Measurements from ENCODE around the gene CDH12. TPM values are rescaled to one million over a fixed set of nuclear protein-coding genes. Genes with fewer than 3 reads are reported as not detected.
"Not testable (repeated sequence)": the region's sequence is repeated elsewhere in the genome, so short reads cannot be mapped to it uniquely, and the experiment has no call there.

The CDH12 gene
- total RNA-seq, 4 donors from 2014 or later: 0.19 to 0.91 (median 0.47) TPM

GRCh38 chr5:22044229-22044628, 808.9 kb downstream of the CDH12 start:
- intact Hi-C loops (cut with DNase I; ENCODE audit: low total_unique reads): no loop called here
- H3K4me3 ChIP-seq (ENCODE audit: low read depth, poor library complexity, severe bottlenecking): no peak overlapping the region
- TF ChIP-seq POLR2A (IDR thresholded peaks at IDR 0.05): no peak
- TF ChIP-seq CTCF (IDR thresholded peaks at IDR 0.05): no peak
- DNase-seq (ENCODE audit: low spot score in 2 of 2): no peak

- intact Hi-C loops (cut with DNase I; ENCODE audit: low total_unique reads): no loop called here
- DNase-seq (ENCODE audit: low spot score in 2 of 2): no peak
- TF ChIP-seq POLR2A (IDR thresholded peaks at IDR 0.05) (no peak), CTCF (IDR thresholded peaks at IDR 0.05) (no peak)
- H3K4me3 ChIP-seq (ENCODE audit: low read depth, poor library complexity, severe bottlenecking): no peak overlapping the region
These were observed 817.1 kb downstream of the CDH12 start for GRCh38 chr5:22036061-22036460.

- 44 to 53% methylated on average over 2 of the region's 2 CpGs for WGBS, 2 donors
- no peak overlapping the region for H3K4me3 ChIP-seq (ENCODE audit: low read depth, poor library complexity, severe bottlenecking)
- TF ChIP-seq CTCF (IDR thresholded peaks at IDR 0.05): no peak
- no peak for TF ChIP-seq POLR2A (IDR thresholded peaks at IDR 0.05)
- DNase-seq (ENCODE audit: low spot score in 2 of 2): no peak
- intact Hi-C loops (cut with DNase I; ENCODE audit: low total_unique reads): no loop called here
These were observed 820.1 kb downstream of the CDH12 start for GRCh38 chr5:22033066-22033465.

GRCh38 chr5:22023784-22024183, 829.4 kb downstream of the CDH12 start:
- no peak for TF ChIP-seq POLR2A (IDR thresholded peaks at IDR 0.05)
- TF ChIP-seq CTCF (IDR thresholded peaks at IDR 0.05): no peak
- WGBS, 2 donors: 89 to 91% methylated on average over 1 of the region's 1 CpG
- intact Hi-C loops (cut with DNase I; ENCODE audit: low total_unique reads): no loop called here
- no peak for DNase-seq (ENCODE audit: low spot score in 2 of 2)
- no peak overlapping the region for H3K4me3 ChIP-seq (ENCODE audit: low read depth, poor library complexity, severe bottlenecking)

- WGBS, 2 donors: 46 to 59% methylated on average over 3 of the region's 3 CpGs
These were observed 840.3 kb downstream of the CDH12 start for GRCh38 chr5:22012893-22013292.

GRCh38 chr5:22010808-22011207, 842.3 kb downstream of the CDH12 start:
- H3K4me3 ChIP-seq (ENCODE audit: low read depth, poor library complexity, severe bottlenecking); DNase-seq (ENCODE audit: low spot score in 2 of 2); intact Hi-C loops (cut with DNase I; ENCODE audit: low total_unique reads): not testable (repeated sequence)
- WGBS, 2 donors: 73 to 82% methylated on average over 4 of the region's 4 CpGs

More at GRCh38 chr5:22012893-22013292, 840.3 kb downstream of the CDH12 start:
- DNase-seq (ENCODE audit: low spot score in 2 of 2); H3K4me3 ChIP-seq (ENCODE audit: low read depth, poor library complexity, severe bottlenecking); intact Hi-C loops (cut with DNase I; ENCODE audit: low total_unique reads): not testable (repeated sequence)

GRCh38 chr5:22001097-22001496, 852.0 kb downstream of the CDH12 start:
- intact Hi-C loops (cut with DNase I; ENCODE audit: low total_unique reads); DNase-seq (ENCODE audit: low spot score in 2 of 2); H3K4me3 ChIP-seq (ENCODE audit: low read depth, poor library complexity, severe bottlenecking): not testable (repeated sequence)
- WGBS, 2 donors: 81 to 83% methylated on average over 2 of the region's 2 CpGs

- DNase-seq (ENCODE audit: low spot score in 2 of 2); H3K4me3 ChIP-seq (ENCODE audit: low read depth, poor library complexity, severe bottlenecking); intact Hi-C loops (cut with DNase I; ENCODE audit: low total_unique reads): not testable (repeated sequence)
- 60 to 69% methylated on average over 1 of the region's 1 CpG for WGBS, 2 donors
These were observed 867.3 kb downstream of the CDH12 start for GRCh38 chr5:21985799-21986198.

GRCh38 chr5:21951571-21951970, 901.6 kb downstream of the CDH12 start:
- H3K4me3 ChIP-seq (ENCODE audit: low read depth, poor library complexity, severe bottlenecking); intact Hi-C loops (cut with DNase I; ENCODE audit: low total_unique reads); DNase-seq (ENCODE audit: low spot score in 2 of 2): not testable (repeated sequence)
- 67 to 83% methylated on average over 1 of the region's 1 CpG for WGBS, 2 donors

All from lower leg skin (tissue), 4 donors.